Measurements from ENCODE around the gene RNF141.

The RNF141 gene

GRCh38 chr11:10497371-10498021 lies 43.5 kb downstream of the RNF141 start:
- no peak for DNase-seq

GRCh38 chr11:10496296-10496936 lies 44.6 kb downstream of the RNF141 start:
- no peak for DNase-seq

GRCh38 chr11:10495464-10495786 lies 45.6 kb downstream of the RNF141 start:
- DNase-seq: no peak

- DNase-seq: no peak
These were observed 46.1 kb downstream of the RNF141 start for GRCh38 chr11:10494636-10495463.

GRCh38 chr11:10493041-10493663 lies 47.8 kb downstream of the RNF141 start:
- DNase-seq: no peak

GRCh38 chr11:10492084-10492483 lies 48.9 kb downstream of the RNF141 start:
- DNase-seq: no peak

- DNase-seq: peak; percentile 16
These were observed 50.4 kb downstream of the RNF141 start for GRCh38 chr11:10490398-10491241.

- no peak for DNase-seq
These were observed 51.0 kb downstream of the RNF141 start for GRCh38 chr11:10490032-10490397.

- no peak for DNase-seq
These were observed 51.9 kb downstream of the RNF141 start for GRCh38 chr11:10488934-10489691.

- peak; percentile 30 for DNase-seq
These were observed 52.7 kb downstream of the RNF141 start for GRCh38 chr11:10488121-10488933.

GRCh38 chr11:10487002-10487647 lies 53.9 kb downstream of the RNF141 start:
- no peak for DNase-seq

- no peak for DNase-seq
These were observed 54.7 kb downstream of the RNF141 start for GRCh38 chr11:10486161-10486840.

GRCh38 chr11:10485646-10486045 lies 55.3 kb downstream of the RNF141 start:
- DNase-seq: no peak

- no peak for DNase-seq
These were observed 56.4 kb downstream of the RNF141 start for GRCh38 chr11:10484461-10485180.

GRCh38 chr11:10483584-10483983 lies 57.4 kb downstream of the RNF141 start:
- no peak for DNase-seq

- DNase-seq: no peak
These were observed 57.8 kb downstream of the RNF141 start for GRCh38 chr11:10483174-10483573.

GRCh38 chr11:10481560-10482349 lies 59.2 kb downstream of the RNF141 start:
- no peak for DNase-seq

GRCh38 chr11:10480760-10481159 lies 60.2 kb downstream of the RNF141 start:
- DNase-seq: peak; percentile 15
